ENCODE measurements around the gene IFNL3.
"Not testable (repeated sequence)": the region's sequence is repeated elsewhere in the genome, so short reads cannot be mapped to it uniquely, and the experiment has no call there.

Gene IFNL3

GRCh38 chr19:39244410-39245100 is at the start of gene IFNL3:
IFNL3 (minus strand) TSS chr19:39245006; CDS start chr19:39244967, 39 bp downstream.
- in situ Hi-C loops (cut with MboI; ENCODE audit: low sequenced_read_pairs) = not testable (repeated sequence)

- in situ Hi-C loops (cut with MboI; ENCODE audit: low sequenced_read_pairs) = no loop called here
Observed at GRCh38 chr19:39293394-39293793, 48.6 kb upstream of the IFNL3 start.

GRCh38 chr19:39284032-39284431 is 39.2 kb upstream of the IFNL3 start:
- in situ Hi-C loops (cut with MboI; ENCODE audit: low sequenced_read_pairs) = no loop called here

GRCh38 chr19:39282021-39282420 is 37.2 kb upstream of the IFNL3 start:
- in situ Hi-C loops (cut with MboI; ENCODE audit: low sequenced_read_pairs) = no loop called here

- in situ Hi-C loops (cut with MboI; ENCODE audit: low sequenced_read_pairs) = no loop called here
Observed at GRCh38 chr19:39277598-39277997, 32.8 kb upstream of the IFNL3 start.

- in situ Hi-C loops (cut with MboI; ENCODE audit: low sequenced_read_pairs) = no loop called here
Observed at GRCh38 chr19:39276740-39277139, 31.9 kb upstream of the IFNL3 start.

GRCh38 chr19:39275578-39275977 is 30.8 kb upstream of the IFNL3 start:
- in situ Hi-C loops (cut with MboI; ENCODE audit: low sequenced_read_pairs) = no loop called here

GRCh38 chr19:39273859-39274258 is 29.1 kb upstream of the IFNL3 start:
- in situ Hi-C loops (cut with MboI; ENCODE audit: low sequenced_read_pairs) = not testable (repeated sequence)

GRCh38 chr19:39270036-39270871 is 25.4 kb upstream of the IFNL3 start:
- in situ Hi-C loops (cut with MboI; ENCODE audit: low sequenced_read_pairs) = no loop called here

GRCh38 chr19:39269369-39269768 is 24.6 kb upstream of the IFNL3 start:
- in situ Hi-C loops (cut with MboI; ENCODE audit: low sequenced_read_pairs) = not testable (repeated sequence)

GRCh38 chr19:39268531-39269223 is 23.9 kb upstream of the IFNL3 start:
- in situ Hi-C loops (cut with MboI; ENCODE audit: low sequenced_read_pairs) = not testable (repeated sequence)

- in situ Hi-C loops (cut with MboI; ENCODE audit: low sequenced_read_pairs) = not testable (repeated sequence)
Observed at GRCh38 chr19:39268085-39268484, 23.3 kb upstream of the IFNL3 start, which contains the start of gene IFNL2. IFNL2 (plus strand) TSS chr19:39268396; CDS start chr19:39268569, 173 bp downstream.

GRCh38 chr19:39265321-39265916 is 20.6 kb upstream of the IFNL3 start:
- in situ Hi-C loops (cut with MboI; ENCODE audit: low sequenced_read_pairs) = no loop called here

- in situ Hi-C loops (cut with MboI; ENCODE audit: low sequenced_read_pairs) = no loop called here
Observed at GRCh38 chr19:39264306-39265290, 19.8 kb upstream of the IFNL3 start.

GRCh38 chr19:39263912-39264305 is 19.1 kb upstream of the IFNL3 start:
- in situ Hi-C loops (cut with MboI; ENCODE audit: low sequenced_read_pairs) = no loop called here

- in situ Hi-C loops (cut with MboI; ENCODE audit: low sequenced_read_pairs) = no loop called here
Observed at GRCh38 chr19:39262496-39262895, 17.7 kb upstream of the IFNL3 start.

- in situ Hi-C loops (cut with MboI; ENCODE audit: low sequenced_read_pairs) = no loop called here
Observed at GRCh38 chr19:39261704-39262103, 16.9 kb upstream of the IFNL3 start.

- in situ Hi-C loops (cut with MboI; ENCODE audit: low sequenced_read_pairs) = no loop called here
Observed at GRCh38 chr19:39257227-39257626, 12.4 kb upstream of the IFNL3 start.

- in situ Hi-C loops (cut with MboI; ENCODE audit: low sequenced_read_pairs) = no loop called here
Observed at GRCh38 chr19:39254531-39255345, 9.9 kb upstream of the IFNL3 start.
